Ovary (tissue), 9 donors: ENCODE data around the gene GUCY1A2. TPM values are rescaled to one million over a fixed set of nuclear protein-coding genes. Genes with fewer than 3 reads are reported as not detected.

Experiments
- DNase-seq, 5 donors: peaks; one replicate each; pipeline ENCODE4 v3.0.0-alpha.2; 2019 to 2020
- H3K27ac ChIP-seq, 2 donors: fragments of 200-600 bp; one replicate each; pipeline versions ENCODE4 v1.5.1 to v1.8.0; 2019 to 2022
- H3K27me3 ChIP-seq: fragments of 200-600 bp; one replicate; pipeline ENCODE4 v1.8.0; 2022
- H3K36me3 ChIP-seq: fragments of 200-600 bp; sonication (generic); one replicate; pipeline ENCODE4 v1.5.1; 2019
- H3K4me1 ChIP-seq: one replicate; pipeline ENCODE4 v1.8.1; 2013; ENCODE audit warnings: mild to moderate bottlenecking, moderate library complexity; ENCODE audit not compliant: insufficient read depth
- H3K4me3 ChIP-seq: fragments of 200-600 bp; sonication (generic); one replicate; pipeline ENCODE4 v1.5.1; 2017
- H3K9me3 ChIP-seq, 2 donors: fragments of 200-600 bp in 1 of 2; sonication (generic) in 1 of 2; one replicate each; pipeline versions ENCODE4 v1.5.1 to v1.8.1; 2013 to 2019; ENCODE audit warnings: mild to moderate bottlenecking in 1 of 2, moderate library complexity in 1 of 2
- EP300 ChIP-seq: sonication (generic); formaldehyde crosslinking; IDR thresholded peaks from one replicate; pipeline ENCODE4 v1.6.1; 2017; ENCODE audit warnings: antibody characterized with exemption
- POLR2A ChIP-seq: fragments of 450-650 bp; IDR thresholded peaks from one replicate; pipeline ENCODE4 v1.6.1; 2017; ENCODE audit warnings: antibody characterized with exemption, mild to moderate bottlenecking, moderate library complexity
- WGBS, 3 donors: extraction: QIAGEN DNeasy Blood & Tissue Kit in 1 of 3; methylation state at CpG; one replicate each; pipeline versions ENCODE4 v1.1.5 to v1.1.7; 2013 to 2017; 5-methylcytosine and 5-hydroxymethylcytosine counted together
- intact Hi-C, 4 donors: fragments of 100-400 bp; cut with DNase I; formaldehyde crosslinking; loops; one replicate each; pipeline versions ENCODE4 v1.11.0 to v1.15.1; 2022 to 2023
- polyA plus RNA-seq, 2 donors: library from polyadenylated mRNA; stranded (reverse); fragments of 200-250 nt in 1 of 2; fragments of 350-450 nt in 1 of 2; fragmentation: Illumina TruSeq in 1 of 2; extraction: RNeasy Lipid Tissue Mini Kit (QIAGEN cat#74804) in 1 of 2; gene quantifications; one replicate each; pipeline ENCODE4 v1.2.3, GENCODE V29; 2013 to 2014
- total RNA-seq, 7 donors: library from RNA; depleted of rRNA in 2 of 7; stranded (reverse); fragments of >200 nt in 2 of 7; fragmentation: NEBNext Ultra II Directional in 3 of 7; extraction: Animal tissue kit (Norgen Biotek cat#: 25700) in 3 of 7; gene quantifications; one replicate each; pipeline versions ENCODE4 v1.1.0 to v1.2.4, GENCODE V29; 2016 to 2023
- TF ChIP-seq, protein P1 (sequence below), 3 donors: fragments of 450-650 bp in 2 of 3; fragments of 200-600 bp in 1 of 3; IDR thresholded peaks; one replicate each; pipeline versions ENCODE4 v1.5.1 to v1.8.0; 2016 to 2022; ENCODE audit warnings: antibody characterized with exemption in 3 of 3, mild to moderate bottlenecking in 1 of 3
- donor health status: DM: no; HTN: no; CAD: no; lungs with moderate emphysema.
- donor health status: DM: no; HTN: no; CAD: no.
- donor health status: Bipolar disorder and iron deficiency.
- donor health status: DM: yes; HTN: yes; CAD: no.
- donor health status: DM: no; HTN: no; CAD: no.
- donor health status: DM: yes; HTN: yes; CAD: no.

GUCY1A2 gene
- total and polyA plus RNA-seq, 9 donors = 1.5 to 20.3 (median 6.1) TPM

DNA sequence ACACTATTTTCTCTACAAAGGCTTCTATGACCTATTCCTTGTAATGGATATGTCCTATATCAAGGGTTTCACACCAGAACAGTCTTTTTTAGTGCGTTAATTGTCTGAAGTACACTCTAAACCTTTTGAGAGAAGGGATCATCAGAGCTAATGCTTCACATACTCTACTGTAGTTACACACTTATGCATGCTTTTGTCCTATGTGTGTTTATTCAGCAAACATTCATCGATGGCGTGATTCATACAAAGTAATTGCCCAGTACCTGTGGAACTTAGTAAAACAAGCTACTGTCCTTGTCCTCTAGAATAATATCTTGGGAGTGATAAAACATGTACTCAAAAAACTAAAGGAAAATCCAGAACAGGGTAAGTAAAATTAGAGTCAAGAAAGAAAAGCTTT lies 139.2 kb downstream of the GUCY1A2 start:
- intact Hi-C loops = no loop called here
- no peak overlapping the region for H3K27ac ChIP-seq
- H3K36me3 ChIP-seq = no peaks in the 10 kb centered on the region
- WGBS, 3 donors = 97 to 99% (median 97%) methylated on average over 3 of the region's 3 CpGs
- no peak for DNase-seq
- no peaks in the 10 kb centered on the region for H3K9me3 ChIP-seq
- no peak overlapping the region for H3K4me3 ChIP-seq
- no peaks in the 10 kb centered on the region for H3K4me1 ChIP-seq
- H3K27me3 ChIP-seq = no peaks in the 10 kb centered on the region
- TF ChIP-seq, protein P1, sequence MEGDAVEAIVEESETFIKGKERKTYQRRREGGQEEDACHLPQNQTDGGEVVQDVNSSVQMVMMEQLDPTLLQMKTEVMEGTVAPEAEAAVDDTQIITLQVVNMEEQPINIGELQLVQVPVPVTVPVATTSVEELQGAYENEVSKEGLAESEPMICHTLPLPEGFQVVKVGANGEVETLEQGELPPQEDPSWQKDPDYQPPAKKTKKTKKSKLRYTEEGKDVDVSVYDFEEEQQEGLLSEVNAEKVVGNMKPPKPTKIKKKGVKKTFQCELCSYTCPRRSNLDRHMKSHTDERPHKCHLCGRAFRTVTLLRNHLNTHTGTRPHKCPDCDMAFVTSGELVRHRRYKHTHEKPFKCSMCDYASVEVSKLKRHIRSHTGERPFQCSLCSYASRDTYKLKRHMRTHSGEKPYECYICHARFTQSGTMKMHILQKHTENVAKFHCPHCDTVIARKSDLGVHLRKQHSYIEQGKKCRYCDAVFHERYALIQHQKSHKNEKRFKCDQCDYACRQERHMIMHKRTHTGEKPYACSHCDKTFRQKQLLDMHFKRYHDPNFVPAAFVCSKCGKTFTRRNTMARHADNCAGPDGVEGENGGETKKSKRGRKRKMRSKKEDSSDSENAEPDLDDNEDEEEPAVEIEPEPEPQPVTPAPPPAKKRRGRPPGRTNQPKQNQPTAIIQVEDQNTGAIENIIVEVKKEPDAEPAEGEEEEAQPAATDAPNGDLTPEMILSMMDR (IDR thresholded peaks at IDR 0.05) = no peak
- no peak for TF ChIP-seq EP300
- no peak for TF ChIP-seq POLR2A

DNA sequence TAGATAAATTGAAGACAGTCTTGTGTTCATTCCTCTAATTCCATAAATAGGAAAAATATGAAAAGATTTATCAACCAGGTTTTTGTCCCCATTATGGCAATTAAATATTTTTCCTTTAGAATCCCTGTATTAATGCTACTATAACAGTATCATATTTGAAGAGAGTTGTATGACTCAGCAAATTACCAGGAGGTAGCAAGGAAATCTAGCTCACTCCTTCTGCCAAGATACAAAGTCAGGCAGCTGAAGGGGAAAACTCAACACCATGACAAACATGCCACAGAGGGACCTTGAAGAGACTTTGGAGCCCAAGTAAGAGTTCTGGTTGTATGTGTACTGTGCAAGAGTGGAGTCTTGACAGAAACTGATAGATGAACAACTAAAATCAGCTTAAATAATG lies 143.3 kb downstream of the GUCY1A2 start:
- Histone ChIP-seq H3K27me3 (no peaks in the 10 kb centered on the region), H3K4me1 (no peaks in the 10 kb centered on the region), H3K27ac (no peak overlapping the region), H3K9me3 (no peaks in the 10 kb centered on the region), H3K4me3 (no peak overlapping the region), H3K36me3 (no peaks in the 10 kb centered on the region)
- no peak for DNase-seq
- intact Hi-C loops = no loop called here
- TF ChIP-seq EP300 (no peak), POLR2A (no peak)
- TF ChIP-seq, protein P1 (IDR thresholded peaks at IDR 0.05) = no peak

DNA sequence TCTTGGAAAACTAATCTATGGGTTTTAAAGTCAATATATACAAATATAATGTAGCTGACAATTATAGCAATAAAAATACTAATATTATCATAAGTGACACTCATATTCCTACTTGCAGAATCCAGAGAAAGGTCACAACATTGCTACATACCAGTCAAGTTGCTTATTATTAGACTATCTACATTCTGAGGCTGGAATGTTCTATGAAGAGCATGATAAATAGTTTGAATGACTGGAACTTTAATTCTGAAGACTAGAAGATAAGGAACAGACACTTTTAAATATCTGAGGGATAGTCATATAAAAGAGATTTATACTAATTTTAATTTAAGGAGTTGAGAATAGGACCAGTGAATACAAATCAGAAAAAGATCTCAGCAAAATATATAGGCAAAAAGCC lies 146.0 kb downstream of the GUCY1A2 start:
- no peak overlapping the region for H3K27ac ChIP-seq
- no peaks in the 10 kb centered on the region for H3K9me3 ChIP-seq
- H3K36me3 ChIP-seq = no peaks in the 10 kb centered on the region
- no peak for TF ChIP-seq EP300
- TF ChIP-seq, protein P1 (IDR thresholded peaks at IDR 0.05) = no peak
- TF ChIP-seq POLR2A = no peak
- DNase-seq = no peak
- no peaks in the 10 kb centered on the region for H3K27me3 ChIP-seq
- intact Hi-C loops = no loop called here
- no peaks in the 10 kb centered on the region for H3K4me1 ChIP-seq
- H3K4me3 ChIP-seq = no peak overlapping the region

DNA sequence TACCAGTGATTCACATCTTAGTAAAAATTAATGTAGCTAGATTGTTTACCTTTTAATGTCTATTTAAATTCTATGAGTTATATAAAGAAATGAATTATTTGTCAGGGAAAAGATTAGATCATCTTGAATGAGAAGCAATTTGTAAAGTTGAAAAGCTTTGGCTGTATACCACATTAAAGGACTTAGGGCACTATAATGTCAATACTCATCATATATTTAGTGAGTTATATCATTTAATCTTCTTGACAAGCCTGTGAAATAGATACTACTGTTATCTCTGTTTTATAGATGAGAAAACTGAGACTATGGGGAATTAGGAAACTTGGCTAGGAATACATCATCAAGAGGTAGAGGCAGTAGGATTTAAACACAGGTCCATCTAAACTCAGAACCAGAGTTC lies 160.1 kb downstream of the GUCY1A2 start:
- no peak for DNase-seq
- intact Hi-C loops = no loop called here
- Histone ChIP-seq H3K27me3 (no peaks in the 10 kb centered on the region), H3K4me1 (no peaks in the 10 kb centered on the region), H3K4me3 (no peak overlapping the region), H3K9me3 (no peaks in the 10 kb centered on the region), H3K27ac (no peak overlapping the region), H3K36me3 (no peaks in the 10 kb centered on the region)
- TF ChIP-seq EP300 = no peak
- no peak for TF ChIP-seq POLR2A
- TF ChIP-seq, protein P1 (IDR thresholded peaks at IDR 0.05) = no peak

DNA sequence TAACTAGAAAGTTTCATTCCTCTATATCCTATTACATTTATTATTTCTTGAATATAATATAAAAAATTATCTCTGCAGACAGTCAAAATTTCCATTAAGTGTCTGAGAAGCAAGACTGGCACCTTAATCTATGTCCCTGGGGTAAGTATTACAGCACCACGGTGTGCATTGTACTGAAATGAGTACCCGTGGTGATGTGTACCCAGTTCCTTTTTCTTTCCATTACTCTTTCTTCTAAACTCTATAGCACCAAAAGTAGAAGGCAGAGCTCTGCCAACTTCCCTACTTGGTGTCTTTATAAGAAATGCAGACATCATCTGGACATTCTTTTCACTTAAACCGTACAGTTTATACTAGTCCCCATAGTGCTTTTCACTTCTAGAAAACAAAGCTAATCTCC lies 161.7 kb downstream of the GUCY1A2 start:
- H3K4me1 ChIP-seq = no peaks in the 10 kb centered on the region
- WGBS, 3 donors = 79 to 82% (median 81%) methylated on average over 3 of the region's 3 CpGs
- H3K27ac ChIP-seq = no peak overlapping the region
- TF ChIP-seq, protein P1 (IDR thresholded peaks at IDR 0.05) = no peak
- TF ChIP-seq POLR2A (no peak), EP300 (no peak)
- H3K4me3 ChIP-seq = no peak overlapping the region
- intact Hi-C loops = no loop called here
- no peaks in the 10 kb centered on the region for H3K36me3 ChIP-seq
- no peak for DNase-seq
- no peaks in the 10 kb centered on the region for H3K27me3 ChIP-seq
- H3K9me3 ChIP-seq = no peaks in the 10 kb centered on the region
